Central memory CD8-positive, alpha-beta T cell (primary cell): Measurements from ENCODE around the gene ST13.
"Not testable (repeated sequence)": the region's sequence is repeated elsewhere in the genome, so short reads cannot be mapped to it uniquely, and the experiment has no call there.

Experiments
- ATAC-seq: fragments of 150-1000 bp; cut with Tn5 transposase; replicated peaks from 2 replicates; pipeline ENCODE4 v1.10.0; 2022; ENCODE audit warnings: mild to moderate bottlenecking, moderate FRiP score, moderate number of reproducible peaks; ENCODE audit not compliant: poor library complexity, severe bottlenecking; ENCODE audit errors: extremely low read depth
- DNase-seq, 2 donors: peaks; one replicate each; pipeline ENCODE4 v3.0.0; 2021; ENCODE audit warnings: low spot score in 2 of 2
- H3K27ac Mint-ChIP-seq: one replicate; pipeline ENCODE4 v1.8.0; 2022; ENCODE audit warnings: low read depth, mild to moderate bottlenecking, moderate library complexity, mixed read lengths
- H3K27me3 Mint-ChIP-seq: one replicate; pipeline ENCODE4 v1.8.0; 2022; ENCODE audit warnings: mixed read lengths
- H3K36me3 Mint-ChIP-seq: one replicate; pipeline ENCODE4 v1.8.0; 2022; ENCODE audit warnings: mild to moderate bottlenecking, moderate library complexity, mixed read lengths; ENCODE audit not compliant: insufficient read depth
- H3K4me1 Mint-ChIP-seq: one replicate; pipeline ENCODE4 v1.8.0; 2022; ENCODE audit warnings: mixed read lengths
- H3K4me3 Mint-ChIP-seq: one replicate; pipeline ENCODE4 v1.8.0; 2022; ENCODE audit warnings: mild to moderate bottlenecking, moderate library complexity, mixed read lengths
- H3K9me3 Mint-ChIP-seq: one replicate; pipeline ENCODE4 v1.8.0; 2022; ENCODE audit warnings: mixed read lengths

ST13 gene

GRCh38 chr22:40803321-40803720, 53.1 kb downstream of the ST13 start:
- Mint-ChIP-seq H3K27me3 (no peaks in the 10 kb centered on the region), H3K27ac (no peak overlapping the region), H3K4me1 (peaks cover 6% of the 10 kb centered on the region), H3K4me3 (no peak overlapping the region), H3K36me3 (peaks cover 3% of the 10 kb centered on the region), H3K9me3 (no peaks in the 10 kb centered on the region)
- DNase-seq (no peak), ATAC-seq (no peak)

- Mint-ChIP-seq H3K9me3 (no peaks in the 10 kb centered on the region), H3K4me1 (no peaks in the 10 kb centered on the region), H3K4me3 (no peak overlapping the region)
These were observed 57.4 kb downstream of the ST13 start for GRCh38 chr22:40799008-40799407.

GRCh38 chr22:40797427-40797826, 59.0 kb downstream of the ST13 start:
- Mint-ChIP-seq H3K36me3 (peaks cover 9% of the 10 kb centered on the region), H3K4me3 (no peak overlapping the region), H3K4me1 (no peaks in the 10 kb centered on the region), H3K9me3 (no peaks in the 10 kb centered on the region), H3K27me3 (no peaks in the 10 kb centered on the region), H3K27ac (no peak overlapping the region)
- ATAC-seq = no peak
- DNase-seq = no peak

More at GRCh38 chr22:40799008-40799407, 57.4 kb downstream of the ST13 start:
- no peak overlapping the region for H3K27ac Mint-ChIP-seq
- H3K36me3 Mint-ChIP-seq = peaks cover 7% of the 10 kb centered on the region
- no peaks in the 10 kb centered on the region for H3K27me3 Mint-ChIP-seq
- ATAC-seq (no peak), DNase-seq (no peak)

- H3K9me3 Mint-ChIP-seq = no peaks in the 10 kb centered on the region
- H3K4me1 Mint-ChIP-seq = no peaks in the 10 kb centered on the region
- H3K4me3 Mint-ChIP-seq = no peak overlapping the region
- no peaks in the 10 kb centered on the region for H3K27me3 Mint-ChIP-seq
- no peak overlapping the region for H3K27ac Mint-ChIP-seq
- peaks cover 9% of the 10 kb centered on the region for H3K36me3 Mint-ChIP-seq
- ATAC-seq (no peak), DNase-seq (no peak)
These were observed 64.0 kb downstream of the ST13 start for GRCh38 chr22:40792451-40792850.

- ATAC-seq (no peak), DNase-seq (no peak)
- Mint-ChIP-seq H3K9me3 (no peaks in the 10 kb centered on the region), H3K36me3 (peaks cover 9% of the 10 kb centered on the region), H3K4me3 (no peak overlapping the region), H3K27me3 (no peaks in the 10 kb centered on the region), H3K27ac (no peak overlapping the region), H3K4me1 (no peaks in the 10 kb centered on the region)
These were observed 65.2 kb downstream of the ST13 start for GRCh38 chr22:40791241-40791640.

GRCh38 chr22:40789131-40789530, 67.3 kb downstream of the ST13 start:
- no peak overlapping the region for H3K4me3 Mint-ChIP-seq
- DNase-seq = no peak
- H3K9me3 Mint-ChIP-seq = no peaks in the 10 kb centered on the region
- H3K27me3 Mint-ChIP-seq = no peaks in the 10 kb centered on the region
- peaks cover 9% of the 10 kb centered on the region for H3K36me3 Mint-ChIP-seq
- ATAC-seq = no peak
- H3K4me1 Mint-ChIP-seq = no peaks in the 10 kb centered on the region
- H3K27ac Mint-ChIP-seq = no peak overlapping the region

GRCh38 chr22:40782521-40782920, 73.9 kb downstream of the ST13 start:
- Mint-ChIP-seq H3K4me1 (no peaks in the 10 kb centered on the region), H3K9me3 (no peaks in the 10 kb centered on the region), H3K4me3 (no peak overlapping the region), H3K27me3 (no peaks in the 10 kb centered on the region), H3K27ac (no peak overlapping the region), H3K36me3 (peaks cover 13% of the 10 kb centered on the region)
- ATAC-seq (no peak), DNase-seq (no peak)

- ATAC-seq, H3K9me3 Mint-ChIP-seq, DNase-seq, H3K4me1 Mint-ChIP-seq, H3K27me3 Mint-ChIP-seq, H3K4me3 Mint-ChIP-seq, H3K27ac Mint-ChIP-seq: not testable (repeated sequence)
- peaks cover 18% of the 10 kb centered on the region for H3K36me3 Mint-ChIP-seq
These were observed 74.7 kb downstream of the ST13 start for GRCh38 chr22:40781749-40782148.
